Upper lobe of left lung (tissue), 4 donors: ENCODE data around the gene DPP10.

Source experiments
- EP300 ChIP-seq, 4 donors: sonication (generic); formaldehyde crosslinking; IDR thresholded peaks; one replicate each; pipeline ENCODE4 v1.5.1; 2017; ENCODE audit warnings: antibody characterized with exemption in 4 of 4, control low read depth in 2 of 4
- TF ChIP-seq, protein P1 (sequence below), 6 experiments: fragments of 450-650 bp in 4 of 6; fragments of 200-600 bp in 2 of 6; sonication (generic) in 2 of 6; IDR thresholded peaks; one replicate each; pipeline ENCODE4 v1.5.1; 2016 to 2019; ENCODE audit warnings: antibody characterized with exemption in 6 of 6

DNA sequence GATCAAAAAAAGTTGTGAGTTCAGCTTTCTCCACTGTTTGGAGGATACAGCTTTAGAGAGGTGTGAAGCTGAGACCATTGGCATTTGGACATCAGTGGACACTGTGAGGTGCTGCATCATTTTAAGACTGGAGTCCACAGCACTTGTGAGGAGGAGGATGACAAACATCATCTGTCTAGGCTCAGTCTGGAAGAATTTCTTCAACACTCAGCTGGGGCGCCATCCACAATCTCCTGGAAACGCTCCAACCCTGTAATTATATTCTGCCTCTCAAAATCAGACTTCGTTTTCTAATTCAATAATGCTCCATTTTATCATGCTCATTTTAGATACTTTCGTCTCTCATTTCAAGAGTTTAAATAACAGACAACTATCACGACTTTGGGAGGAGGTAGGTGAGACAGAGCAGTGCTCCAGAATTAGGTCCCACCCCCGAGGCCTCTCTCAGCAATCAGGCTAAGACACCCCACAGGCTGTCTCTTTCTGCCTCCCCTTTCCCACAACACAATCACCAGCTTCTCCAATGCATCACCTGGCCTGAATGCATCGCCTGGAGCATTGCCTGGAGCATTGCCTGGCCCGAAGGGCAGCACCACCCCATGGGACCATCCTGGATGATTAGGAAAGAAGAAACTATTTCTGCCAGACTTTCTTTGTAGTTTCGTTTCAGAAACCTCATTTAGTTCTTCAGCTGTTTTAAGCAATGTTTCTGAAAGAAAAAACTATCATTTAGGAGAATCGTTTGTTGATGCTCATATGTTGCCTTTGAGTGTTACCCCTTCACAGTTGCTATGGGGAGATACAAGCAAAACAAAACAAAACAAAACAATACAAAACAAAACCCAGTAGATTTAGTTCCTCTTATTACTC lies 37.0 kb upstream of the DPP10 start:
- TF ChIP-seq, protein P1, sequence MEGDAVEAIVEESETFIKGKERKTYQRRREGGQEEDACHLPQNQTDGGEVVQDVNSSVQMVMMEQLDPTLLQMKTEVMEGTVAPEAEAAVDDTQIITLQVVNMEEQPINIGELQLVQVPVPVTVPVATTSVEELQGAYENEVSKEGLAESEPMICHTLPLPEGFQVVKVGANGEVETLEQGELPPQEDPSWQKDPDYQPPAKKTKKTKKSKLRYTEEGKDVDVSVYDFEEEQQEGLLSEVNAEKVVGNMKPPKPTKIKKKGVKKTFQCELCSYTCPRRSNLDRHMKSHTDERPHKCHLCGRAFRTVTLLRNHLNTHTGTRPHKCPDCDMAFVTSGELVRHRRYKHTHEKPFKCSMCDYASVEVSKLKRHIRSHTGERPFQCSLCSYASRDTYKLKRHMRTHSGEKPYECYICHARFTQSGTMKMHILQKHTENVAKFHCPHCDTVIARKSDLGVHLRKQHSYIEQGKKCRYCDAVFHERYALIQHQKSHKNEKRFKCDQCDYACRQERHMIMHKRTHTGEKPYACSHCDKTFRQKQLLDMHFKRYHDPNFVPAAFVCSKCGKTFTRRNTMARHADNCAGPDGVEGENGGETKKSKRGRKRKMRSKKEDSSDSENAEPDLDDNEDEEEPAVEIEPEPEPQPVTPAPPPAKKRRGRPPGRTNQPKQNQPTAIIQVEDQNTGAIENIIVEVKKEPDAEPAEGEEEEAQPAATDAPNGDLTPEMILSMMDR (IDR thresholded peaks at IDR 0.05), result no peak
- no peak for TF ChIP-seq EP300 (IDR thresholded peaks at IDR 0.05)
